ENCODE measurements around the gene IBA57.

The IBA57 gene

GRCh38 chr1:228165372-228166169 is at the start of gene IBA57:
IBA57 (plus strand) TSS chr1:228165804; CDS start chr1:228165817, 13 bp downstream.
- peak; percentile 81 for DNase-seq

DNA sequence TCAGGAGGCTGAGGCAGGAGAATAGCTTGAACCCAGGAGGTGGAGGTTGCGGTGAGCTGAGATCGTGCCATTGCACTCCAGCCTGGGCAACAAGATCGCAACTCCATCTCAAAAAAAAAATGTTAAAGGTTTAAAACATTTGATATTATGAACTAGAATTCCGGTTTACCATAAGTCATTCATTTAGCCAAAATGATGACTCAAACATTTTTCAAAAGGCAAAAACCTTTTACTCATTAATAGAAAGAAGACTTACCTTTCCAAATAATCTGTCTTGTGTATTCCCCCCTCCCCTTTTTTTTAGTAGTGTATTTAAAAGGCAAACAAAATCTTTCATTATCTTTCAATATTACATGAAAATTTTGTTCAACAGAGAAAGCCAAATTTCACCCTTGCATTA is 48.3 kb upstream of the IBA57 start:
- no peak for DNase-seq

GRCh38 chr1:228118040-228118439 is 47.6 kb upstream of the IBA57 start:
- no peak for DNase-seq

GRCh38 chr1:228120351-228120750 is 45.3 kb upstream of the IBA57 start:
- no peak for DNase-seq

- DNase-seq: no peak
These were observed 44.6 kb upstream of the IBA57 start for GRCh38 chr1:228120857-228121489.

- DNase-seq: no peak
These were observed 42.6 kb upstream of the IBA57 start for GRCh38 chr1:228122921-228123441.

- DNase-seq: no peak
These were observed 42.1 kb upstream of the IBA57 start for GRCh38 chr1:228123505-228123904.

GRCh38 chr1:228125185-228125584 is 40.4 kb upstream of the IBA57 start:
- DNase-seq: no peak

DNA sequence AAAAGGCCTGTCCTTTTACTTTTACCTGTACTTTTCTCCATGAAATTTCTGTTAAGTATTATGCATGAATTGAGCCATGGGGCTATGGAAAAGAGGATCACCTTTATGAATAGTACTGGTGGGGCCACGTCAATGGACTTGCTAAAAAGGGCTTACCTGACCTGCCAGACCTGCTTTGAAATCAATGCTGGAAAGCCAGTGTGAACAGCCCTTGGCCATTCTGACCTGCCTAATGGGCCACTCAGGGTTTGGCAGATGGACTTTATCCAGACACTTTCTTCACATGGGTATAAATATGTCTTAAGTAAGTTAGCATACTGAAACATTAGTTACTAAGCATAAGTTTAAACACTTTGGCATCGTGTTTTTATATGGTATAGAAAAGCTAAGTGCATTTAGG is 33.8 kb upstream of the IBA57 start:
- DNase-seq: no peak

DNA sequence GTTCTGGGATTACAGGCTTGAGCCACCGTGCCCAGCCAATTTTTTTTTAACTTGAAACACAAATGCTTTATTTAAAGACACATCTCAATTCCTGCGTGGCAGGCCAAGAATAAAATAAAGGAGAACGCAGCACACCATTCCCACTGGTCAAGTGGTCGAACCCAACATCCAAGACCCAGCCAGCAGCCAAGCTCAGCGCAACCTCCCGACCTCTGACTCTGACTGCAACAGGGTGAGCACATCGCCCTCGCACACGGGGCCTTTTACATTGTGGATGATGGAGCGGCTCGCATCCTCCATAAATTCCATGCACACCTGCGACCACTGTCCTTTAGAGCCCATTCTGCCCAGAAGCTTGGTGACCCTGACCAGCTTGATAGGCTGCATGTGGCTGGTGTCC is 31.0 kb upstream of the IBA57 start:
- no peak for DNase-seq

DNA sequence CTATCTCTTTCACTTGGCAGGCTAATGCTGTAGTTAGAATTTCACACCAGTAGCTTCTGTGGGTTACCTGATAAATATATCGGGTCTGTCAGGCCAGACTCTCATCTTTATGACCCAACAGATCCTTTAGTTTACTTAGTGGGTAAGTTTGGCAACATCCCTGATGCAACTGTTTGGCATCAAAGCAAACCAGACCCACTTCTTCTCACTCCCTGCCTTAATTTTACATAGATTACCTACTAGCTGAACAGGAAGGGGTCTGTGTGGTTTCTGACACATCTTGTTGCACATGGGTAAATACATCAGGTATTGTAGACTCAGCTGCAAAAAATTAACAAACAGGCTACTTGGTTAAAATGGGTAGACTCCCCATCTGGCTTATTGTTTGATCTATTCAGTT is 28.7 kb upstream of the IBA57 start:
- no peak for DNase-seq

DNA sequence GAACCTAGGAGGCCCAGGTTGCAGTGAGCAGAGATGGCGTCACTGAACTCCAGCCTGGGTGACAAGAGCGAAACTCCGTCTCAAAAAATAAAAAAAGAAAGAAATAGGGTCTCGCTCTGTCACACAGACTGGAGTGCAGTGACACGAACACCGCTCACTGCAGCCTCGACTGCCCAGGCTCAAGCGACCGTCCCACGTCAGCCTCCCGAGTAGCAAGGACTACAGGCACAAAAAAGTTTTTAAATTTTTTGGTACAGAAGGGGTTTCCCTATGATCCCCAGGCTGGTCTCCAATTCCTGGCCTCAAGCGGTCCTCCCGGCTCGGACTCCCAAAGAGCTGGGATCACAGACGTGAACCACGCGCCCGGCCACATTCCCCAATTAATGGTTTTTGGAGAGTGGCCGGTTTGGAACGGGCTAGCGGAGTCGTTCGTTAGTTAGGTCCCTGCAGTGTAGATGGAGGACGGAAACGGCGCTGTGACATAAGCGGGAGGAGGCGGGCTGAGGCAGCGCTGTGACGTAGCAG is 26.1 kb upstream of the IBA57 start:
- DNase-seq: no peak

DNA sequence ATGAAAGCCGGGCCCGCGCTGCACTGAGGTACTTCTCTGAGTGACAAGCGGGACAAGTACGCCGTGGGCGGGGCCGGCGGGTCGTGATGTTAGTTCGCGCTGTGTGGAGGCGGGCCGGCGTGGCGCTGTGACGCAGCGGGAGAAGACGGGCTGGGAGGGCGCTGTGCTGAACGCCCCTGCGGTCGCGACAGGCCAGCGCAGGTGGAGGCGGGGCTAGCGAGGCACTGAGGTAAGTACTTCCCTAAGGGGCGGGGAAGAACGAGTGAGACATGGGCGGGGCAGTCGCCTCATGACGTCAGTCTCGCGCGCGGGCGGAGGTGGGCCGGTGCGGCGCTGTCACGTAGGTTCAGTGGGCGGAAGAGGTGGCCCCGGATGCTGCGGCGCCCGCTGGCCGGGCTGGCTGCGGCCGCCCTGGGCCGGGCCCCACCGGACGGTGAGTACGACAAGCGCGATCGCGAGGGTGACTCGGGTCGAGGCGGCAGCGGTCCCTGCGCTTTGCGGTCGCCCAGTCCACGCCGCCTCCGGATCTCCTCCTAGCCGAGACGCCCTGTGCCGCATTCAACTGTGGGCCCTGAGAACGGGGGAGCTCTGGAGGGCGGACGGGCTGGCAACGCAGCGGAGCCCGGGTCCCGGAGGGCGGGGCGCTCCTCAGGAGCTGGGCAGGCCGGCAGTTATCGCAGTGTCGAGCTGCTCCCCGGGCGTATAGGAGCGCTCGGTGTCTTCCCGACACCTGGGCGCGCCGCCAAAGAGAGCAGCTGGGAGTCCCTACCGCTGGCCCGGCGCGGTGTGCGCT is 25.5 kb upstream of the IBA57 start, which contains the start of gene GUK1:
Gene GUK1 (plus strand): TSS at position 349 of the 793 bp plus-strand sequence. CDS start 24 bp downstream, at position 373.
- peak; percentile 94 for DNase-seq

GRCh38 chr1:228140724-228141225 is 24.8 kb upstream of the IBA57 start:
- DNase-seq: no peak

DNA sequence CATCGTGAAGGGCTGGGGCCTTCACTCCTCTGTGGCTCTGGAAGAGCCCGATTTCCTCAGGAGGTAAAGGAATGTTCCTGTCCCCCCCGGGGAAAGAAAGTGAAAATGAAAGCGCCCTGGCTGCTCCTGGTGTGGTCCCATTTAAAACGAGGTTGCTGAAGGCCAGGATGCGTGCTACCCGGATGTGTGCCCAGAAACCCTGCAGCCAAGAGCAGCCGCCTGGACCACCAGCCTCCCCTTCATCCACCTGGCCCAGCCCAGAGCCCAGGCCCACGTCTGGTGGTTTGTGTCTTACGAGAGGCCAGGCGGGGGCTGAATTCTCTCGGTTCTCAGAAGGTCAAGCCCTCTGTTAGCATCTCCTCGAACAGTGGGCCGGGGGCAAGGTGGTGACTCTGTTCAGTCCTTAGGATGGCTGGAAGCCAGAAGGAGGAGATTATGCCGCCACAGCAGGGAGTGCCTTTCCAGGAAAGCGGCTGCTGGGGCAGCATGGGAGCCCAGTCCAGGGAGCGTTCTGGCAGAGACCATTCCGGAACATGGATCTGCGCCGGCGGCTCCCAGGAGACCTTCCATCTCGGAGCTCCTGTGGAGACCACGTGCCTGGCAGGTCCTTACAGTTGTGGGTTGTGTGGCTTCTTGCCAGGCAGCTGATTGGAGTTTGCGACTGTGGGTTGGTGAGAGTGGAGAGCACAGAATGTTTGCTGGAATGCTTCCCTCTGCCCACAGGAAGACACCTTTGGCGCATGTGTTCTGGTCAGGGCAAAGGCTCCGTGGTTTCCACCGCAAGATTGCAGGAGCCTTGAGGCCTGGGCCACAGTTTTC is 24.2 kb upstream of the IBA57 start:
- DNase-seq: no peak

DNA sequence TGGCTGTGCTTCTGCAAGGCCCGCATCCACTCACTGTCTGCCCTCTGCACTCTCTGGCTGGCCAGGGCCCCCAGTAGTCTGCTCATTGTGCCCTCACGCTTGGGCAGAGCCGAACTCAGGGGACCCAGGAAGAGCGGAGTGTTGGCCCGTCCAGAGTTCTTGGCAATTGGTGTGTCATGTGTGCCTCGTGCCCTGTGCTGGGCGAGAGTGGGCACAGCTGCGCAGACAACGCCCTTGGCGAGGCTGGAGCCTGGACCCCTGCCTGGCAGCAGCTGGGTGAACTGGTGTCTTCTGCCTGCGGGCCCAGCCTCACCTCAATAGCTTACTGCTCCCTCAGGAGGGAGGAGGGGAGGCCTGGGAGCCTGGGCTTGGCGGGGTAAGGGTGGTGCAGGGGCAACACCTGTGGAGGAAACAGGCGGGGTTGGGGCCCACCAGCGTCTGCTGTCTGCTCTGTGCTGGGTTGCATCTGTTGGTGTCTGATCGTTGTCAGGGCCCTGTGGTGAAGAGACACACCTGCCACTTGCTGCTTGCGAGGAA is 23.4 kb upstream of the IBA57 start:
- DNase-seq: no peak

- no peak for DNase-seq
These were observed 22.9 kb upstream of the IBA57 start for GRCh38 chr1:228142701-228143136.

DNA sequence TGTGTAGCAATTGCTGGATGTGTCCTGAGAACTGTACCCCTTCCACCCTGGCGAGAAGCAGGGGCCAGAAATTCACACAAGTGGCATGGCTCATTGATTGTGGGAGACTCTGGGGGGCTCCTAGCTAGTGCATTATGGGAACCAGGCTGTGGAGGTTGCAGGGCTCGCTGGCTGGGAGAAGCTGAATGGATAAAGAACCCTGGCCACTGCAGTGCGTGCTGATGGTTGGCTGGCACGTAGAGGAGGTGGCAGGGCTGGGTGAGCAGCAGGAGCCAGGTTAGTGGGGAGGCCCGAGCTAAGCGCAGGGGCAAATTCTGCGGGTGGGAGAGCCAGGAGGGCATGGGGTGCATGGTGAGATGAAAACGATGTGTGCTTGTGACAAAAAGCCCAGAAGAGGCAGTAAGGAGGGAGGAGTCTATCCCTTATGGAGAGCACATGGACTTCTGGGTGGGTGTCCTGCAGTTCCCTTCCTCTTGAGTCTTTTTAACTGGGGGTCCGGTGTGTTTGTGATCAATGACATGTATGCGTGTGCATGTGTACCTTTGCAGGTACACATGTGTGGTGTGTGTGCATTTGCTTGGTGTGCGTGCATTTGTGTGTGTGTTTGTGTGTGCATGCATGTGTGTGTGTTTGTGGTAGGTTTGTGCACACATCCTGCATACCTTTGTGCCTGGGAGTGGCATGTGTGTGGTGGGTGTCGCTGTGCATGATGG is 22.0 kb upstream of the IBA57 start:
- DNase-seq: no peak

GRCh38 chr1:228144193-228144992 is 21.2 kb upstream of the IBA57 start:
- no peak for DNase-seq

- DNase-seq: no peak
These were observed 20.6 kb upstream of the IBA57 start for GRCh38 chr1:228144993-228145343.

Measured in NCI-H1105 treated with DMSO at 0.1 percent for 48 hours (cell line).